Coronary artery (tissue), 2 donors: ENCODE measurements around the gene OR9A2.

Source experiments
- DNase-seq: peaks from one replicate; pipeline ENCODE4 v3.0.0-alpha.2; 2017; ENCODE audit warnings: low spot score
- H3K27ac ChIP-seq, 2 donors: fragments of 200-600 bp; sonication (generic); one replicate each; pipeline ENCODE4 v1.5.1; 2016 to 2019
- H3K4me3 ChIP-seq: fragments of 200-600 bp; sonication (generic); 2 replicates; pipeline ENCODE4 v1.5.1; 2016; ENCODE audit warnings: mild to moderate bottlenecking, moderate library complexity
- CTCF ChIP-seq: fragments of 200-600 bp; sonication (generic); IDR thresholded peaks from one replicate; pipeline ENCODE4 v1.5.1; 2019; ENCODE audit warnings: antibody characterized with exemption

The OR9A2 gene

GRCh38 chr7:143002898-143003297, 24.0 kb downstream of the OR9A2 start:
- DNase-seq = no peak
- H3K4me3 ChIP-seq = no peak overlapping the region
- no peak for TF ChIP-seq CTCF
- H3K27ac ChIP-seq = no peak overlapping the region

GRCh38 chr7:143002106-143002505, 24.8 kb downstream of the OR9A2 start:
- DNase-seq = no peak
- no peak overlapping the region for H3K27ac ChIP-seq
- TF ChIP-seq CTCF = no peak
- H3K4me3 ChIP-seq = no peak overlapping the region

GRCh38 chr7:143000648-143001047, 26.3 kb downstream of the OR9A2 start:
- Histone ChIP-seq H3K27ac (no peak overlapping the region), H3K4me3 (no peak overlapping the region)
- no peak for DNase-seq
- no peak for TF ChIP-seq CTCF

GRCh38 chr7:142999793-143000192, 27.1 kb downstream of the OR9A2 start:
- Histone ChIP-seq H3K27ac (no peak overlapping the region), H3K4me3 (no peak overlapping the region)
- DNase-seq = no peak
- TF ChIP-seq CTCF = no peak

GRCh38 chr7:142998966-142999365, 28.0 kb downstream of the OR9A2 start:
- no peak for TF ChIP-seq CTCF
- no peak overlapping the region for H3K4me3 ChIP-seq
- no peak overlapping the region for H3K27ac ChIP-seq
- DNase-seq = no peak

- H3K4me3 ChIP-seq = no peak overlapping the region
- H3K27ac ChIP-seq = no peak overlapping the region
- no peak for TF ChIP-seq CTCF
- DNase-seq = no peak
These were observed 29.4 kb downstream of the OR9A2 start for GRCh38 chr7:142997456-142997989.

GRCh38 chr7:142992427-142992826, 34.5 kb downstream of the OR9A2 start:
- Histone ChIP-seq H3K4me3 (no peak overlapping the region), H3K27ac (no peak overlapping the region)
- TF ChIP-seq CTCF = no peak
- no peak for DNase-seq
